Gastroesophageal sphincter (tissue), 3 donors: ENCODE data around the gene NEK1.

Source experiments
- CTCF ChIP-seq, 4 experiments: fragments of 200-600 bp in 2 of 4; fragments of 450-650 bp in 2 of 4; sonication (generic) in 1 of 4; IDR thresholded peaks; one replicate each; pipeline ENCODE4 v1.5.1; 2017 to 2019; ENCODE audit warnings: antibody characterized with exemption in 4 of 4, mild to moderate bottlenecking in 2 of 4, moderate library complexity in 2 of 4
- EP300 ChIP-seq: sonication (generic); formaldehyde crosslinking; IDR thresholded peaks from one replicate; pipeline ENCODE4 v1.6.1; 2017; ENCODE audit warnings: antibody characterized with exemption, mild to moderate bottlenecking
- POLR2A ChIP-seq, 2 donors: fragments of 450-650 bp; IDR thresholded peaks; one replicate each; pipeline ENCODE4 v1.6.1; 2017; ENCODE audit warnings: antibody characterized with exemption in 2 of 2, mild to moderate bottlenecking in 2 of 2, moderate library complexity in 1 of 2
- POLR2AphosphoS5 ChIP-seq: sonication (generic); formaldehyde crosslinking; IDR thresholded peaks from one replicate; pipeline ENCODE4 v1.6.1; 2017; ENCODE audit warnings: antibody characterized with exemption

- no peak for TF ChIP-seq POLR2AphosphoS5
- no peak for TF ChIP-seq EP300
- TF ChIP-seq CTCF (IDR thresholded peaks at IDR 0.05), result no peak
- TF ChIP-seq POLR2A (IDR thresholded peaks at IDR 0.05), result no peak
Observed at GRCh38 chr4:169506903-169507302, 105.5 kb downstream of the NEK1 start.
